Chondrocyte (in vitro differentiated cells): ENCODE measurements around the gene CENPC. TPM values are rescaled to one million over a fixed set of nuclear protein-coding genes. Genes with fewer than 3 reads are reported as not detected.

ENCODE experiments used
- DNase-seq: peaks from one replicate; pipeline ENCODE4 v3.0.0; 2021; ENCODE audit warnings: mixed read lengths, low spot score
- H3K27ac Mint-ChIP-seq: one replicate; pipeline ENCODE4 v1.8.0; 2021; ENCODE audit warnings: mild to moderate bottlenecking, moderate library complexity, mixed read lengths; ENCODE audit not compliant: unreplicated experiment
- H3K27me3 Mint-ChIP-seq: 2 replicates; pipeline ENCODE4 v1.8.0; 2021; ENCODE audit warnings: low read depth, mixed read lengths
- H3K36me3 Mint-ChIP-seq: 2 replicates; pipeline ENCODE4 v1.8.0; 2021; ENCODE audit warnings: low read depth, mixed read lengths
- H3K4me1 Mint-ChIP-seq: 2 replicates; pipeline ENCODE4 v1.8.0; 2021; ENCODE audit warnings: low read depth, mild to moderate bottlenecking, mixed read lengths
- H3K4me3 Mint-ChIP-seq: one replicate; pipeline ENCODE4 v1.8.0; 2021; ENCODE audit warnings: mild to moderate bottlenecking, moderate library complexity, mixed read lengths; ENCODE audit not compliant: unreplicated experiment
- H3K9me3 Mint-ChIP-seq: 2 replicates; pipeline ENCODE4 v1.8.0; 2021; ENCODE audit warnings: low read depth, mixed read lengths
- total RNA-seq: library from RNA; stranded (reverse); gene quantifications from 3 replicates; pipeline ENCODE4 v1.2.1, GENCODE V29; 2021
- TF ChIP-seq, protein P1 (sequence below): fragments of 200-600 bp; sonication (generic); IDR thresholded peaks from 2 replicates; pipeline ENCODE4 v1.5.0; 2021; ENCODE audit warnings: antibody characterized with exemption, mild to moderate bottlenecking, moderate library complexity

The CENPC gene
- total RNA-seq, 1 donor from 2014 or later, result 9.7 TPM

DNA sequence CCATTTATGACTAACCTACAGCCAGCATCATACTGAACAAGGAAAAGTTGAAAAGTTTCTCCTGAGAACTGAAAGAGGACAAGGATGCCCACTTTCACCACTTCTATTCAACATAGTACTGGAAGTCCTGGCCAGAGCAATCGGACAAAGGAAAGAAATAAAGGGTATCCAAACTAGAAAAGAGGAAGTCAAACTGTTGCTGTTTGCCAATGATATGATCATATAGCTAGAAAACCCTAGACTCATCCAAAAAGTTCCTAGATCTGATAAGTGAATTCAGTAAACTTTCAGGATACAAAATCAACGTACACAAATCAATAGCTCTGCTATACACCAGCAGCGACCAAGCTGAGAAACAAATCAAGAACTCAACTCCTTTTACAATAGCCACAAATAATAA, 64.5 kb downstream of the CENPC start:
- peaks cover 14% of the 10 kb centered on the region for H3K4me1 Mint-ChIP-seq
- H3K9me3 Mint-ChIP-seq, result peaks cover 42% of the 10 kb centered on the region
- H3K27ac Mint-ChIP-seq, result no peak overlapping the region
- TF ChIP-seq, protein P1, sequence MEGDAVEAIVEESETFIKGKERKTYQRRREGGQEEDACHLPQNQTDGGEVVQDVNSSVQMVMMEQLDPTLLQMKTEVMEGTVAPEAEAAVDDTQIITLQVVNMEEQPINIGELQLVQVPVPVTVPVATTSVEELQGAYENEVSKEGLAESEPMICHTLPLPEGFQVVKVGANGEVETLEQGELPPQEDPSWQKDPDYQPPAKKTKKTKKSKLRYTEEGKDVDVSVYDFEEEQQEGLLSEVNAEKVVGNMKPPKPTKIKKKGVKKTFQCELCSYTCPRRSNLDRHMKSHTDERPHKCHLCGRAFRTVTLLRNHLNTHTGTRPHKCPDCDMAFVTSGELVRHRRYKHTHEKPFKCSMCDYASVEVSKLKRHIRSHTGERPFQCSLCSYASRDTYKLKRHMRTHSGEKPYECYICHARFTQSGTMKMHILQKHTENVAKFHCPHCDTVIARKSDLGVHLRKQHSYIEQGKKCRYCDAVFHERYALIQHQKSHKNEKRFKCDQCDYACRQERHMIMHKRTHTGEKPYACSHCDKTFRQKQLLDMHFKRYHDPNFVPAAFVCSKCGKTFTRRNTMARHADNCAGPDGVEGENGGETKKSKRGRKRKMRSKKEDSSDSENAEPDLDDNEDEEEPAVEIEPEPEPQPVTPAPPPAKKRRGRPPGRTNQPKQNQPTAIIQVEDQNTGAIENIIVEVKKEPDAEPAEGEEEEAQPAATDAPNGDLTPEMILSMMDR, result no peak
- no peak for DNase-seq
- H3K36me3 Mint-ChIP-seq, result peaks cover 46% of the 10 kb centered on the region
- no peak overlapping the region for H3K4me3 Mint-ChIP-seq
- no peaks in the 10 kb centered on the region for H3K27me3 Mint-ChIP-seq

DNA sequence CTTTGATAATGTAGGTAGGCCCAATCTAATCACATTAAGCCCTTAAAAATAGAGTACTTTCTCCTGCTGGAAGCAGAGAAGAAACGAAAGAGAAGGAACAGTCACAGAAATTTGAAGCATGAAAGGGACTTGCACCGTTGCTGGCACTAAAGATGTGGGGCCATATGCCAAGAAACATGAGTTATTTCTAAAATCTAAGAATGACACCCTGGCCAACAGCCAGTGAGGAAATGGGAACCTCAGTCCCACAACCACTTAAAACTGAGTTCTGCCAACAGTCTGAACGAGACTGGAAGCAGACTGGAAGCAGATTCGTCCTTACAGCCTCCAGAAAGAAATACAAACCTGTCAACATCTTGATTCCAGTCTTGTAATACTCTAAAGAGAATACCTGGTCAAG, 70.1 kb downstream of the CENPC start:
- H3K4me1 Mint-ChIP-seq, result peaks cover 5% of the 10 kb centered on the region
- no peak for DNase-seq
- H3K36me3 Mint-ChIP-seq, result peaks cover 43% of the 10 kb centered on the region
- peaks cover 23% of the 10 kb centered on the region for H3K9me3 Mint-ChIP-seq
- no peak overlapping the region for H3K4me3 Mint-ChIP-seq
- H3K27ac Mint-ChIP-seq, result no peak overlapping the region
- TF ChIP-seq, protein P1, result no peak
- no peaks in the 10 kb centered on the region for H3K27me3 Mint-ChIP-seq

DNA sequence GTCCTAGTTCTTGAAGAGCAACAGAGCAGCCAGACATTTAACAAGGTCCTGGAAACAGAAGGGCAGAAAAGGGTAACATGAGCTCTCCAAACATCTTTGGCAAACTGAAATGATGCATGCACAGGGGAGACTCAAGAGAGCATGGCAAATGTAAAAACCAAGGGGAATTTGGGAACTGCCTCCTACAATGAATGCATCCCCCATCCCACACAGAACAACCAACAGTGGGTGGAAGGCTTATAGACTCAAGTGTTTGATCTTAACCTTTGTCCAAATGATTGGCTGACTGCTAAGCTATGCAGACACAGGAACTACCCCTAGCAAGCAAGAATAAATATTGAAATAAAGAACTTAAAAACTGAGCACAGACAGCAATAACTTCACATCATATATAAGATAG, 74.4 kb downstream of the CENPC start:
- no peaks in the 10 kb centered on the region for H3K27me3 Mint-ChIP-seq
- H3K4me1 Mint-ChIP-seq, result peaks cover 6% of the 10 kb centered on the region
- no peaks in the 10 kb centered on the region for H3K9me3 Mint-ChIP-seq
- H3K27ac Mint-ChIP-seq, result no peak overlapping the region
- H3K4me3 Mint-ChIP-seq, result no peak overlapping the region
- peaks cover 14% of the 10 kb centered on the region for H3K36me3 Mint-ChIP-seq
- DNase-seq, result no peak
- TF ChIP-seq, protein P1, result no peak

DNA sequence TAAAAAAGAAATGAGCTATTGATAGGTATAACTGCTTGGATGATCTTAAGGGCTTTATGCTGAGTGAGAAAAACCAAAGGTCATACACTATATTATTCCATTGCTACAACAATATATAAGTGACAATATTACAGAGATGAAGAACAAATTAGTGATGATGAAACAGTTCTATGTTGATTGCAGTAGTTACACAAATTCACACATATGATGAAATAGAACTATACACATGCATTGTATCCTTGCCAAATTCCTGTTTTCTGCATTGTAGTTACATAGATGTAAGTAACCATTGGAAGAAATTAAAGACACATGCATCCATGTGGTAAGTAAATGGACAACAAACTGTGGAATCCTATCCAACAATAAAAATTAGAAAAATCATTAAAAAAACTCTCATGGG, 76.5 kb downstream of the CENPC start:
- H3K4me3 Mint-ChIP-seq, result no peak overlapping the region
- no peaks in the 10 kb centered on the region for H3K9me3 Mint-ChIP-seq
- DNase-seq, result no peak
- H3K27me3 Mint-ChIP-seq, result no peaks in the 10 kb centered on the region
- no peak overlapping the region for H3K27ac Mint-ChIP-seq
- TF ChIP-seq, protein P1, result no peak
- peaks cover 12% of the 10 kb centered on the region for H3K4me1 Mint-ChIP-seq
- peaks cover 7% of the 10 kb centered on the region for H3K36me3 Mint-ChIP-seq

DNA sequence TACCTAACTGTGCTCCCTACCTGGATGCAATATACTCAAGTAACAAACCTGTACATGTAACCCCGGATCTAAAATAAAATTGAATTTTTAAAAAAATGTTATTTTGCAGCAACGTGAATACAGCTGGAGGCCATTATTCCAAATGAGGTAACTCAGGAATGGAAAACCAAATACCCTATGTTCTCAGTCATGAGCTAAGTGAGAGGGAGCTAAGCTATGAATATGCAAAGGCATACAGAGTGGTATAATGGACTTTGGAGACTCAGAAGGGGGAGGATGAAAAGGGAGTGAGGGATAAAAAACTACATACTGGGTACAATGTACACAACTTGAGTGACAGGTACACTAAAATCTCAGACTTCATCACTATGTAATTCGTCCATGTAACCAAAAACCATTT, 78.6 kb downstream of the CENPC start:
- H3K27ac Mint-ChIP-seq, result no peak overlapping the region
- TF ChIP-seq, protein P1, result no peak
- no peak for DNase-seq
- peaks cover 4% of the 10 kb centered on the region for H3K36me3 Mint-ChIP-seq
- peaks cover 8% of the 10 kb centered on the region for H3K9me3 Mint-ChIP-seq
- no peaks in the 10 kb centered on the region for H3K27me3 Mint-ChIP-seq
- no peak overlapping the region for H3K4me3 Mint-ChIP-seq
- peaks cover 12% of the 10 kb centered on the region for H3K4me1 Mint-ChIP-seq
